Stimulated activated effector memory CD8-positive, alpha-beta T cell treated with anti-CD3 and anti-CD28 coated beads, Interleukin-12 subunit alpha, Interleukin-12 subunit beta, amount 100 ng/mL, for 72 hours (primary cell): ENCODE data around the gene CDC34.

Source experiments
- ATAC-seq: fragments of 150-1000 bp; cut with Tn5 transposase; 2 replicates; pipeline ENCODE4 v1.10.0; 2021
- DNase-seq, 2 donors: peaks; one replicate each; pipeline ENCODE4 v3.0.0; 2021 to 2022; ENCODE audit warnings: low spot score in 2 of 2
- H3K27ac Mint-ChIP-seq: one replicate; pipeline ENCODE4 v1.8.0; 2022; ENCODE audit warnings: mild to moderate bottlenecking, mixed read lengths
- H3K36me3 Mint-ChIP-seq: one replicate; pipeline ENCODE4 v1.8.0; 2022; ENCODE audit warnings: mild to moderate bottlenecking, mixed read lengths
- H3K4me1 Mint-ChIP-seq: one replicate; pipeline ENCODE4 v1.8.0; 2022; ENCODE audit warnings: mixed read lengths
- H3K4me3 Mint-ChIP-seq: one replicate; pipeline ENCODE4 v1.8.0; 2022; ENCODE audit warnings: mild to moderate bottlenecking, mixed read lengths
- H3K9me3 Mint-ChIP-seq: one replicate; pipeline ENCODE4 v1.8.0; 2022; ENCODE audit warnings: mixed read lengths

Gene CDC34

DNA sequence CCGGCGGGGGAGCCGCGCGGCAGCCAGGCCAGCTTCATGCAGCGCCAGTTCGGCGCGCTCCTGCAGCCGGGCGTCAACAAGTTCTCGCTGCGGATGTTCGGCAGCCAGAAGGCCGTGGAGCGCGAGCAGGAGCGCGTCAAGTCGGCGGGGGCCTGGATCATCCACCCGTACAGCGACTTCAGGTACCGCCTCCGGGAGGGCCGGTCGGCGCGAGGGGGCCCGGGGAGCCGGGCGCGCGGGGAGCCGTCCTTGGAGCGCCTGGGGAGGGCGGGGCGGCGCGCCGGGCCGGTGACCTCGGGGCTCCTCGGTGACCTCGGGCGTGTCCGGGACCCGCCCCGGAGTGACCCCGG is 58.8 kb downstream of the CDC34 start:
- H3K4me3 Mint-ChIP-seq = peak overlapping the region; percentile 20
- peaks cover 6% of the 10 kb centered on the region for H3K4me1 Mint-ChIP-seq
- H3K27ac Mint-ChIP-seq = no peak overlapping the region
- H3K9me3 Mint-ChIP-seq = no peaks in the 10 kb centered on the region
- peaks cover 4% of the 10 kb centered on the region for H3K36me3 Mint-ChIP-seq
- DNase-seq (no peak), ATAC-seq (peak; percentile 35)

DNA sequence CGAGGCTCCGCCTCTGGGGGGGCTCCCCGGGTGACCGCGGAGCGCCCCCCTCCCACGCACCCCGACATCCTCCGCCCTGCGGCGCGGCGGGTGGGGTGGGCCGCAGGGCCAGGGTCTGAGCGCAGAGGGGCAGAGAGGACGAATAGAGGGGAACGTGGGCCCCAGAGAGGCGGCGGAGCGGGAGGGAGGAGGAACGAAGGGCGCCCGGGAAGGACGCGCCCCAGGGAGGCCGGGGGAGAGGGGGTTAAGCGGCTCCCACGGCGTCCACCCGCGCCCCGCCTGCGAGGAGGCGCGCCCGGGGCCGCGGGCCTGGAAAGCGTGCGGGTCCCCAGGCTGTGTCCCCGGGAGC is 59.2 kb downstream of the CDC34 start:
- Mint-ChIP-seq H3K36me3 (peaks cover 4% of the 10 kb centered on the region), H3K4me3 (peak overlapping the region; percentile 20), H3K27ac (no peak overlapping the region), H3K4me1 (peaks cover 6% of the 10 kb centered on the region), H3K9me3 (no peaks in the 10 kb centered on the region)
- ATAC-seq (no peak), DNase-seq (no peak)

DNA sequence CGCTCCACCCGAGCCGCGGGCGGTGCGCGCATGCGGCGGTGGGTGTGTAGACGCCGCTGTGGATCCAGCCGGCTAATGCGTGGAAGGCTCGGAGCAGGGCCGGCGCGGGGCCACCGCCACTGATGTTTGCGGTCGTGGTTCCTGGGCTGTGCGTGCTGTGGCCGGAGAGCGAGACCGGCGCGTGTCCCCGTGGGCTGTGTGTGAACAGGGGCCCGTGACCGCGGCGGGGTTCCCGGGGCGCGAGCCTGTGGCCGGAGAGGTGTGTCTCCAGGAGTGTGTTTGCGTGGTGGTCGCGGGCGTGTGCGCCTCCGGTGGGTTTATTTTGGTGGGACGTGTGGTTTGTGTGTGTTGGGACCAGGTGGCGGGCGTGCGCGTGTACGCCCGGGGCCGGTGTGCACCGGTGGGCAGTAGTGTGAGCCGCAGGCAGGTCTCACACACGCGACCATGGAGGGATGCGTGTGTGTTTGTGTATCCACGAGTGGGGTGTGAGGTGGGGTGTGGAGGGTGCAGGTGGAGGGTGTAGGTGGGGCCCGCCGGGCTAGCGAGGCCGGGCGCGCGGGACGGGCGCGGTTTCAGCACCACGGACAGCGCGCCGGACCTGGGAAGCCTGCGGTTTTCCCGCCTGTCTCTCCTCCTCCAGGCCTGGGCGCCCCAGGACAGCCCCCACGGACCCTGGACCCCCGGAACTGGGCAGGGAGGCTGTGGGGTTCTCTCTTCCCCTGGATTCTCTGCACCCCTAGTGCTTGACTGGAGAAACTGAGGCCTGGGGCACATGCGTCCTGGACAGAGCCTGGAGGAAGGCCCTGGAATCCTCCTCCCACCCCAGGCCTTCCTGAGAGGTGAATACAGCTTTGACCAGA is 59.8 kb downstream of the CDC34 start:
- DNase-seq = no peak
- Mint-ChIP-seq H3K27ac (no peak overlapping the region), H3K4me1 (peaks cover 6% of the 10 kb centered on the region), H3K4me3 (peak overlapping the region; percentile 20), H3K9me3 (no peaks in the 10 kb centered on the region), H3K36me3 (peaks cover 4% of the 10 kb centered on the region)
- ATAC-seq = no peak
